ENCODE results near the gene GGTA1. TPM values are rescaled to one million over a fixed set of nuclear protein-coding genes. Genes with fewer than 3 reads are reported as not detected.

GGTA1 gene
- not detected in 2 replicates for total RNA-seq

- Mint-ChIP-seq H3K36me3 (ENCODE audit: low read depth) (no peaks in the 10 kb centered on the region), H3K27ac (no peak within 1 kb of the TSS), H3K4me1 (ENCODE audit: low read depth) (peaks cover 12% of the 10 kb centered on the region), H3K27me3 (ENCODE audit: low read depth) (peaks cover 56% of the 10 kb centered on the region), H3K4me3 (ENCODE audit: low read depth) (peak within 1 kb of the TSS; percentile 61), H3K9me3 (peaks cover 10% of the 10 kb centered on the region)
- intact Hi-C loops (cut with micrococcal nuclease): no loop called here
- DNase-seq (ENCODE audit: low spot score): no peak
These were observed at the start of gene GGTA1 for GRCh38 chr9:121499427-121500164. TSS of gene GGTA1 (minus strand) at chr9:121499844. CDS start at chr9:121467922, 31,922 bp downstream.

GRCh38 chr9:121548666-121549065 is 49.0 kb upstream of the GGTA1 start:
- no peaks in the 10 kb centered on the region for H3K4me1 Mint-ChIP-seq (ENCODE audit: low read depth)
- peaks cover 8% of the 10 kb centered on the region for H3K27me3 Mint-ChIP-seq (ENCODE audit: low read depth)
- no peaks in the 10 kb centered on the region for H3K36me3 Mint-ChIP-seq (ENCODE audit: low read depth)
- no peak overlapping the region for H3K4me3 Mint-ChIP-seq (ENCODE audit: low read depth)
- DNase-seq (ENCODE audit: low spot score): no peak
- H3K27ac Mint-ChIP-seq: no peak overlapping the region
- no peaks in the 10 kb centered on the region for H3K9me3 Mint-ChIP-seq
- intact Hi-C loops (cut with micrococcal nuclease): loop anchor here (5.0 kb wide), 1 partner anchor 134 kb away; no protein-coding TSS in a partner anchor

- Mint-ChIP-seq H3K4me3 (ENCODE audit: low read depth) (no peak overlapping the region), H3K27me3 (ENCODE audit: low read depth) (peaks cover 4% of the 10 kb centered on the region), H3K9me3 (no peaks in the 10 kb centered on the region), H3K36me3 (ENCODE audit: low read depth) (no peaks in the 10 kb centered on the region), H3K4me1 (ENCODE audit: low read depth) (no peaks in the 10 kb centered on the region), H3K27ac (no peak overlapping the region)
- intact Hi-C loops (cut with micrococcal nuclease): loop anchor here (5.0 kb wide), 1 partner anchor 136 kb away; no protein-coding TSS in a partner anchor
- DNase-seq (ENCODE audit: low spot score): peak; percentile 57
These were observed 46.3 kb upstream of the GGTA1 start for GRCh38 chr9:121545875-121546423.

GRCh38 chr9:121545150-121545874 is 45.7 kb upstream of the GGTA1 start:
- DNase-seq (ENCODE audit: low spot score): no peak
- intact Hi-C loops (cut with micrococcal nuclease): loop anchor here (5.0 kb wide), 1 partner anchor 137 kb away; no protein-coding TSS in a partner anchor
- Mint-ChIP-seq H3K4me3 (ENCODE audit: low read depth) (no peak overlapping the region), H3K4me1 (ENCODE audit: low read depth) (no peaks in the 10 kb centered on the region), H3K9me3 (no peaks in the 10 kb centered on the region), H3K36me3 (ENCODE audit: low read depth) (no peaks in the 10 kb centered on the region), H3K27ac (no peak overlapping the region), H3K27me3 (ENCODE audit: low read depth) (peaks cover 4% of the 10 kb centered on the region)

- intact Hi-C loops (cut with micrococcal nuclease): no loop called here
- Mint-ChIP-seq H3K27me3 (ENCODE audit: low read depth) (no peaks in the 10 kb centered on the region), H3K27ac (no peak overlapping the region), H3K36me3 (ENCODE audit: low read depth) (no peaks in the 10 kb centered on the region), H3K9me3 (no peaks in the 10 kb centered on the region), H3K4me1 (ENCODE audit: low read depth) (no peaks in the 10 kb centered on the region), H3K4me3 (ENCODE audit: low read depth) (no peak overlapping the region)
- no peak for DNase-seq (ENCODE audit: low spot score)
These were observed 42.4 kb upstream of the GGTA1 start for GRCh38 chr9:121542025-121542424.

- no peak for DNase-seq (ENCODE audit: low spot score)
- Mint-ChIP-seq H3K36me3 (ENCODE audit: low read depth) (no peaks in the 10 kb centered on the region), H3K4me3 (ENCODE audit: low read depth) (no peak overlapping the region), H3K4me1 (ENCODE audit: low read depth) (no peaks in the 10 kb centered on the region), H3K27me3 (ENCODE audit: low read depth) (no peaks in the 10 kb centered on the region), H3K27ac (no peak overlapping the region), H3K9me3 (no peaks in the 10 kb centered on the region)
- intact Hi-C loops (cut with micrococcal nuclease): no loop called here
These were observed 41.6 kb upstream of the GGTA1 start for GRCh38 chr9:121541256-121541655.

GRCh38 chr9:121538221-121538620 is 38.6 kb upstream of the GGTA1 start:
- no peaks in the 10 kb centered on the region for H3K36me3 Mint-ChIP-seq (ENCODE audit: low read depth)
- no peaks in the 10 kb centered on the region for H3K9me3 Mint-ChIP-seq
- H3K27ac Mint-ChIP-seq: no peak overlapping the region
- intact Hi-C loops (cut with micrococcal nuclease): no loop called here
- no peaks in the 10 kb centered on the region for H3K4me1 Mint-ChIP-seq (ENCODE audit: low read depth)
- DNase-seq (ENCODE audit: low spot score): no peak
- no peaks in the 10 kb centered on the region for H3K27me3 Mint-ChIP-seq (ENCODE audit: low read depth)
- no peak overlapping the region for H3K4me3 Mint-ChIP-seq (ENCODE audit: low read depth)

GRCh38 chr9:121537283-121537682 is 37.6 kb upstream of the GGTA1 start:
- DNase-seq (ENCODE audit: low spot score): no peak
- intact Hi-C loops (cut with micrococcal nuclease): no loop called here
- Mint-ChIP-seq H3K27me3 (ENCODE audit: low read depth) (no peaks in the 10 kb centered on the region), H3K4me3 (ENCODE audit: low read depth) (no peak overlapping the region), H3K9me3 (no peaks in the 10 kb centered on the region), H3K36me3 (ENCODE audit: low read depth) (no peaks in the 10 kb centered on the region), H3K4me1 (ENCODE audit: low read depth) (no peaks in the 10 kb centered on the region), H3K27ac (no peak overlapping the region)

GRCh38 chr9:121532881-121533280 is 33.2 kb upstream of the GGTA1 start:
- no peak overlapping the region for H3K4me3 Mint-ChIP-seq (ENCODE audit: low read depth)
- intact Hi-C loops (cut with micrococcal nuclease): no loop called here
- no peaks in the 10 kb centered on the region for H3K27me3 Mint-ChIP-seq (ENCODE audit: low read depth)
- no peak overlapping the region for H3K27ac Mint-ChIP-seq
- no peaks in the 10 kb centered on the region for H3K36me3 Mint-ChIP-seq (ENCODE audit: low read depth)
- H3K9me3 Mint-ChIP-seq: no peaks in the 10 kb centered on the region
- no peaks in the 10 kb centered on the region for H3K4me1 Mint-ChIP-seq (ENCODE audit: low read depth)
- DNase-seq (ENCODE audit: low spot score): no peak

- Mint-ChIP-seq H3K36me3 (ENCODE audit: low read depth) (no peaks in the 10 kb centered on the region), H3K4me1 (ENCODE audit: low read depth) (no peaks in the 10 kb centered on the region), H3K9me3 (no peaks in the 10 kb centered on the region), H3K27me3 (ENCODE audit: low read depth) (no peaks in the 10 kb centered on the region), H3K4me3 (ENCODE audit: low read depth) (no peak overlapping the region), H3K27ac (no peak overlapping the region)
- no peak for DNase-seq (ENCODE audit: low spot score)
- intact Hi-C loops (cut with micrococcal nuclease): no loop called here
These were observed 29.8 kb upstream of the GGTA1 start for GRCh38 chr9:121529237-121529987.

- no peak overlapping the region for H3K4me3 Mint-ChIP-seq (ENCODE audit: low read depth)
- intact Hi-C loops (cut with micrococcal nuclease): no loop called here
These were observed 29.0 kb upstream of the GGTA1 start for GRCh38 chr9:121528642-121529041.

GRCh38 chr9:121527371-121527770 is 27.7 kb upstream of the GGTA1 start:
- Mint-ChIP-seq H3K4me3 (ENCODE audit: low read depth) (no peak overlapping the region), H3K27me3 (ENCODE audit: low read depth) (no peaks in the 10 kb centered on the region), H3K9me3 (no peaks in the 10 kb centered on the region), H3K27ac (no peak overlapping the region), H3K4me1 (ENCODE audit: low read depth) (no peaks in the 10 kb centered on the region), H3K36me3 (ENCODE audit: low read depth) (no peaks in the 10 kb centered on the region)
- intact Hi-C loops (cut with micrococcal nuclease): no loop called here
- no peak for DNase-seq (ENCODE audit: low spot score)

More at GRCh38 chr9:121528642-121529041, 29.0 kb upstream of the GGTA1 start:
- Mint-ChIP-seq H3K36me3 (ENCODE audit: low read depth) (no peaks in the 10 kb centered on the region), H3K9me3 (no peaks in the 10 kb centered on the region), H3K4me1 (ENCODE audit: low read depth) (no peaks in the 10 kb centered on the region), H3K27ac (no peak overlapping the region), H3K27me3 (ENCODE audit: low read depth) (no peaks in the 10 kb centered on the region)
- DNase-seq (ENCODE audit: low spot score): no peak

Measured in activated T-helper 2 cell treated with anti-CD3 and anti-CD28 coated beads, Interferon-gamma antibody, Interleukin-2, Interleukin-4, amounts not matched to agents 10 μg/mL and 5 μg/mL and 100 μg/mL, durations not matched to agents 14 hours and 24 hours and 36 hours (primary cell).